DND-41 (cell line): ENCODE results near the gene MRS2.
"Not testable (repeated sequence)": the region's sequence is repeated elsewhere in the genome, so short reads cannot be mapped to it uniquely, and the experiment has no call there.

Experiments used
- CTCF ChIP-seq: IDR thresholded peaks from 2 replicates; pipeline ENCODE4 v1.5.1; 2012; ENCODE audit warnings: borderline replicate concordance, low read length, moderate library complexity, mild to moderate bottlenecking; ENCODE audit not compliant: poor library complexity, severe bottlenecking; ENCODE audit errors: extremely low read depth
- EZH2 ChIP-seq: IDR thresholded peaks from 3 replicates; pipeline ENCODE4 v1.6.1; 2012; ENCODE audit warnings: borderline replicate concordance, low read depth, mild to moderate bottlenecking, moderate library complexity, low read length, inconsistent platforms; ENCODE audit not compliant: severe bottlenecking

- TF ChIP-seq EZH2, CTCF: not testable (repeated sequence)
These were observed 37.6 kb upstream of the MRS2 start for GRCh38 chr6:24365103-24365633.
